Activated naive CD4-positive, alpha-beta T cell treated with anti-CD3 and anti-CD28 coated beads, Interleukin-2, amount 10 ng/mL, durations not matched to agents 7 days and 5 days (primary cell): ENCODE results near the gene ZMYND15.
"Not testable (repeated sequence)": the region's sequence is repeated elsewhere in the genome, so short reads cannot be mapped to it uniquely, and the experiment has no call there.

ENCODE experiments used
- CTCF ChIA-PET: fragments of 350-600 bp; sonication (Branson Sonifier 250); formaldehyde crosslinking; loops from one replicate; lab custom pipeline; 2021; ENCODE audit warnings: antibody characterized with exemption; lab: Charles Lee
- DNase-seq: peaks from one replicate; pipeline ENCODE4 v3.0.0-alpha.2; 2020
- H3K27ac Mint-ChIP-seq: one replicate; pipeline ENCODE4 v1.8.0; 2021; ENCODE audit warnings: mild to moderate bottlenecking, moderate library complexity, mixed read lengths
- H3K27me3 Mint-ChIP-seq: one replicate; pipeline ENCODE4 v1.8.0; 2021; ENCODE audit warnings: mild to moderate bottlenecking, mixed read lengths
- H3K36me3 Mint-ChIP-seq: one replicate; pipeline ENCODE4 v1.8.0; 2021; ENCODE audit warnings: mixed read lengths
- H3K4me1 Mint-ChIP-seq: one replicate; pipeline ENCODE4 v1.8.0; 2021; ENCODE audit warnings: mixed read lengths
- H3K4me3 Mint-ChIP-seq: one replicate; pipeline ENCODE4 v1.8.0; 2021; ENCODE audit warnings: mild to moderate bottlenecking, moderate library complexity, mixed read lengths
- H3K9me3 Mint-ChIP-seq: one replicate; pipeline ENCODE4 v1.8.0; 2021; ENCODE audit warnings: mixed read lengths

Gene ZMYND15

GRCh38 chr17:4739122-4740024 is at the start of gene ZMYND15, which contains the start of gene CXCL16:
Gene ZMYND15, plus strand, starts transcription at chr17:4739833. Its CDS starts 716 bp downstream, at chr17:4740549.
Gene CXCL16, minus strand, starts transcription at chr17:4739928. Its CDS starts 589 bp downstream, at chr17:4739339.
- Mint-ChIP-seq H3K27me3 (peaks cover 90% of the 10 kb centered on the region), H3K36me3 (peaks cover 2% of the 10 kb centered on the region), H3K27ac (peak within 1 kb of the TSS; percentile 13), H3K4me1 (peaks cover 23% of the 10 kb centered on the region), H3K9me3 (no peaks in the 10 kb centered on the region), H3K4me3 (peak within 1 kb of the TSS; percentile 76)
- CTCF ChIA-PET, result no interaction called here
- DNase-seq, result peak; percentile 71

- H3K27ac Mint-ChIP-seq, H3K9me3 Mint-ChIP-seq, H3K27me3 Mint-ChIP-seq, H3K4me1 Mint-ChIP-seq, DNase-seq, H3K4me3 Mint-ChIP-seq, CTCF ChIA-PET: not testable (repeated sequence)
- peaks cover 36% of the 10 kb centered on the region for H3K36me3 Mint-ChIP-seq
These were observed 49.8 kb upstream of the ZMYND15 start for GRCh38 chr17:4689872-4690271.

GRCh38 chr17:4690745-4691144 is 48.9 kb upstream of the ZMYND15 start:
- DNase-seq, result no peak
- CTCF ChIA-PET, result interaction anchor here (0.6 to 1.5 kb wide), 2 partner anchors 12 to 284 kb away, joined by 3 read pairs; no protein-coding TSS in a partner anchor
- no peak overlapping the region for H3K27ac Mint-ChIP-seq

GRCh38 chr17:4691686-4692085 is 47.9 kb upstream of the ZMYND15 start:
- no peaks in the 10 kb centered on the region for H3K27me3 Mint-ChIP-seq
- DNase-seq, result no peak
- H3K4me1 Mint-ChIP-seq, result peaks cover 14% of the 10 kb centered on the region
- no peaks in the 10 kb centered on the region for H3K9me3 Mint-ChIP-seq
- H3K36me3 Mint-ChIP-seq, result peaks cover 30% of the 10 kb centered on the region
- CTCF ChIA-PET, result interaction anchor here (1.5 kb wide), 1 partner anchor 11 kb away, joined by 3 read pairs; no protein-coding TSS in a partner anchor
- H3K27ac Mint-ChIP-seq, result no peak overlapping the region
- H3K4me3 Mint-ChIP-seq, result no peak overlapping the region

More at GRCh38 chr17:4690745-4691144, 48.9 kb upstream of the ZMYND15 start:
- Mint-ChIP-seq H3K9me3 (no peaks in the 10 kb centered on the region), H3K27me3 (no peaks in the 10 kb centered on the region), H3K36me3 (peaks cover 30% of the 10 kb centered on the region), H3K4me3 (no peak overlapping the region), H3K4me1 (peaks cover 5% of the 10 kb centered on the region)

GRCh38 chr17:4693416-4693815 is 46.2 kb upstream of the ZMYND15 start:
- Mint-ChIP-seq H3K27me3 (no peaks in the 10 kb centered on the region), H3K4me1 (peaks cover 18% of the 10 kb centered on the region), H3K27ac (no peak overlapping the region), H3K9me3 (no peaks in the 10 kb centered on the region), H3K36me3 (peaks cover 33% of the 10 kb centered on the region), H3K4me3 (no peak overlapping the region)
- CTCF ChIA-PET, result no interaction called here
- no peak for DNase-seq

GRCh38 chr17:4696437-4696805 is 43.2 kb upstream of the ZMYND15 start:
- H3K36me3 Mint-ChIP-seq, result peaks cover 15% of the 10 kb centered on the region
- CTCF ChIA-PET, result no interaction called here
- no peaks in the 10 kb centered on the region for H3K9me3 Mint-ChIP-seq
- peaks cover 26% of the 10 kb centered on the region for H3K4me1 Mint-ChIP-seq
- peak overlapping the region; percentile 13 for H3K4me3 Mint-ChIP-seq
- H3K27me3 Mint-ChIP-seq, result no peaks in the 10 kb centered on the region
- peak overlapping the region; percentile 86 for H3K27ac Mint-ChIP-seq
- no peak for DNase-seq

GRCh38 chr17:4699401-4700056 is 40.1 kb upstream of the ZMYND15 start:
- H3K9me3 Mint-ChIP-seq, H3K4me3 Mint-ChIP-seq, CTCF ChIA-PET, H3K27me3 Mint-ChIP-seq, H3K27ac Mint-ChIP-seq, DNase-seq: not testable (repeated sequence)
- Mint-ChIP-seq H3K4me1 (peaks cover 50% of the 10 kb centered on the region), H3K36me3 (peaks cover 16% of the 10 kb centered on the region)

GRCh38 chr17:4701116-4701515 is 38.5 kb upstream of the ZMYND15 start:
- CTCF ChIA-PET, result interaction anchor here (0.6 kb wide), 1 partner anchor 202 kb away, joined by 3 read pairs; the partner anchor contains the start of gene CHRNE
- H3K9me3 Mint-ChIP-seq, result no peaks in the 10 kb centered on the region
- H3K4me3 Mint-ChIP-seq, result no peak overlapping the region
- no peak for DNase-seq
- peaks cover 58% of the 10 kb centered on the region for H3K4me1 Mint-ChIP-seq
- H3K27me3 Mint-ChIP-seq, result no peaks in the 10 kb centered on the region
- H3K27ac Mint-ChIP-seq, result no peak overlapping the region
- H3K36me3 Mint-ChIP-seq, result peaks cover 19% of the 10 kb centered on the region

GRCh38 chr17:4703330-4703691 is 36.3 kb upstream of the ZMYND15 start:
- Mint-ChIP-seq H3K4me3 (peak overlapping the region; percentile 73), H3K9me3 (no peaks in the 10 kb centered on the region), H3K36me3 (peaks cover 16% of the 10 kb centered on the region), H3K4me1 (peaks cover 55% of the 10 kb centered on the region), H3K27ac (peak overlapping the region; percentile 95), H3K27me3 (no peaks in the 10 kb centered on the region)
- CTCF ChIA-PET, result interaction anchor here (1.3 kb wide), 1 partner anchor 87 kb away, joined by 3 read pairs; no protein-coding TSS in a partner anchor
- DNase-seq, result no peak

GRCh38 chr17:4704574-4704907 is 35.1 kb upstream of the ZMYND15 start:
- CTCF ChIA-PET, DNase-seq, H3K27me3 Mint-ChIP-seq, H3K9me3 Mint-ChIP-seq: not testable (repeated sequence)
- peaks cover 16% of the 10 kb centered on the region for H3K36me3 Mint-ChIP-seq
- H3K4me3 Mint-ChIP-seq, result peak overlapping the region; percentile 73
- peak overlapping the region; percentile 95 for H3K27ac Mint-ChIP-seq
- peaks cover 59% of the 10 kb centered on the region for H3K4me1 Mint-ChIP-seq

GRCh38 chr17:4704991-4705390 is 34.6 kb upstream of the ZMYND15 start:
- peak overlapping the region; percentile 95 for H3K27ac Mint-ChIP-seq

GRCh38 chr17:4706121-4706520 is 33.5 kb upstream of the ZMYND15 start:
- Mint-ChIP-seq H3K9me3 (no peaks in the 10 kb centered on the region), H3K4me3 (peak overlapping the region; percentile 3), H3K27ac (no peak overlapping the region), H3K4me1 (peaks cover 61% of the 10 kb centered on the region), H3K27me3 (no peaks in the 10 kb centered on the region), H3K36me3 (peaks cover 16% of the 10 kb centered on the region)
- CTCF ChIA-PET, result no interaction called here
- no peak for DNase-seq

More at GRCh38 chr17:4704991-4705390, 34.6 kb upstream of the ZMYND15 start:
- peaks cover 16% of the 10 kb centered on the region for H3K36me3 Mint-ChIP-seq
- CTCF ChIA-PET, result no interaction called here
- H3K9me3 Mint-ChIP-seq, result no peaks in the 10 kb centered on the region
- H3K27me3 Mint-ChIP-seq, result no peaks in the 10 kb centered on the region
- no peak for DNase-seq
- H3K4me3 Mint-ChIP-seq, result peak overlapping the region; percentile 73
- H3K4me1 Mint-ChIP-seq, result peaks cover 63% of the 10 kb centered on the region

GRCh38 chr17:4708436-4708835 is 31.2 kb upstream of the ZMYND15 start:
- Mint-ChIP-seq H3K4me1 (peaks cover 60% of the 10 kb centered on the region), H3K27ac (peak overlapping the region; percentile 89), H3K36me3 (peaks cover 27% of the 10 kb centered on the region), H3K27me3 (no peaks in the 10 kb centered on the region), H3K9me3 (no peaks in the 10 kb centered on the region), H3K4me3 (peak overlapping the region; percentile 58)
- peak; percentile 78 for DNase-seq
- CTCF ChIA-PET, result interaction anchor here (1.0 to 3.3 kb wide), 4 partner anchors 23 to 174 kb away, joined by 3 to 28 read pairs (median 7); partner anchors contain the start of gene GLTPD2
